Raji (cell line): ENCODE measurements around the gene SLF2.
A peak's percentile ranks its signal among the peaks of the same experiment; 100 is the strongest.

ENCODE experiments used
- POLR2A ChIP-seq: IDR thresholded peaks from 2 replicates; pipeline ENCODE4 v1.6.1; 2011; ENCODE audit warnings: low read depth, low read length, control low read depth; ENCODE audit not compliant: insufficient read depth

SLF2 gene

GRCh38 chr10:100912605-100913469, at the start of gene SLF2:
Gene SLF2 (plus strand): TSS chr10:100912963. CDS start chr10:100913111, 148 bp downstream.
- peak; percentile 82 for TF ChIP-seq POLR2A

GRCh38 chr10:100863433-100863832, 49.3 kb upstream of the SLF2 start:
- no peak for TF ChIP-seq POLR2A

DNA sequence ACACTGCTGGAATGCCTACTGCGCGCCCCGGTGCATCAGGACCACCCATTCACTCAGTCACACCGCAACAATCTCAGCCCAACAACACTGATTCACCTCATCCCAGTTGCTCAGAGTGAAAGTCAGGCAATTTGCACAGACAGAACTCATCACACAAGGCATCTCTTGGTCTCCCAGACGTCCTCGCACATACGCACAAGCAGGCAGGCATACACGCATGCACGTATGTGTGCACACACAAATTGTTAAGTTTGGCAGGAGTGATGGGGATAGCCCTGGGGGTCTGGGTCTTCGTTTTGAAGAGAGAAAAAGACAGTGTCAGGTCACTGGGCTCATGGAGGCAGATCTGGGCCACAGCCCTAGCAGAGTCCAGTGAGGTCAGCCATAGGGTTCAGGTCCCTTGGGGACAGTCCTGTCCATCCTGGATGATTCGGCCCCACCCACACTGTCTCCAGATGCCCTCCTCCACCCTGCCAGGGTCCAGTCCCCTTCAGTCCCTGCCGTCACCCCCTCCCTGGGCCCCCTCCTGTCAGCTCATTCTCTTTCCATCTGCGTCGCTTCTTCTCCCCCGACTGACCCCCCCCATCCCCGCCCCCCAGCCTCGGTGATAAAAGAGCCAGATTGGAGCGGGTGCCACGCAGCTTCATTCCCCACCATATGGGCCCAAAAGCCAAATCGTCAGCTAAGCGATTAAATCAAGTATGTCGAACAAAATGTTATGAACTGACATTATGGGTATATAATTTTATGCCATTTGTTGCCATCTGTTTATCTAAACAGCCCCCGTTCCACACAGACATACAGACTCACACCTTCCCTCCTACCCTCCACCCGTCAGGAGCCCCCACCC, 48.5 kb upstream of the SLF2 start:
- TF ChIP-seq POLR2A: no peak

GRCh38 chr10:100864978-100865377, 47.8 kb upstream of the SLF2 start:
- TF ChIP-seq POLR2A: no peak

GRCh38 chr10:100866010-100866409, 46.8 kb upstream of the SLF2 start:
- no peak for TF ChIP-seq POLR2A

- TF ChIP-seq POLR2A: no peak
Observed at GRCh38 chr10:100866575-100867098, 46.1 kb upstream of the SLF2 start.

GRCh38 chr10:100867261-100867963, 45.4 kb upstream of the SLF2 start:
- no peak for TF ChIP-seq POLR2A

- TF ChIP-seq POLR2A: no peak
Observed at GRCh38 chr10:100868382-100868781, 44.4 kb upstream of the SLF2 start.

- TF ChIP-seq POLR2A: no peak
Observed at GRCh38 chr10:100869399-100869798, 43.4 kb upstream of the SLF2 start.

DNA sequence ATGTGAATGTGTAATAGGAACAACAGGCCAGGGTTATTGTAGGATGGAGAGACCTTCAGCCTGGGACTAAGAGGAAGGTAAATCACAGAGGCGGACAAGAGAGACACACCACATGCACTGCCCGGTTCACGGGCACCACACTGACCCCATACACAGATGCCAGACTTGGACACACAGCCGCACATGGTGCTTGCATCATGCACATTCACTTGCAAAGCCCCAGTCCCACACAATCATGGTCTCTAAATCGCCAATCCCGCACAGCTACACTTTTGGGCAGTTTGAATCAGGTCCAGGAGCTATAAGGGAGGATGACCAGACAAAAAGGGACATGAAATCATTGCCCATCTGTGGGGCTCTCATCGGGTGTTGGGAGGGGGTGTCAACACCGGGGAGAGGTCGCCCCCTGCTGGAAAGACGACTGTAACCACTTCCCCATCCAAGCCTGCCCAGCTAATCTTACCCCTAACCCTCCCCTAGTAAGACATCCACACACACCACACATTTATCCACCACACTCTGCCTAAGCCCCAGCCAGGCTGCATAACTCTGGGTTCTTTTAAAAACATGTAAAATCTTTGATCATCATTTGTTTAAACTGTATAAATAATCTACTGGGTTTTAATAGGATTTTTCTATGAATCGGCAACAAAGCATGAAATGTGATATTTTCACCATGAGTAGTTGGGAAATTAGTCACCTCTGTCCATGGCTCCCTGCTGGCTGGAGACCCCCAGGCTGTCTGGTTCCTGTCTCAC, 40.5 kb upstream of the SLF2 start:
- no peak for TF ChIP-seq POLR2A

DNA sequence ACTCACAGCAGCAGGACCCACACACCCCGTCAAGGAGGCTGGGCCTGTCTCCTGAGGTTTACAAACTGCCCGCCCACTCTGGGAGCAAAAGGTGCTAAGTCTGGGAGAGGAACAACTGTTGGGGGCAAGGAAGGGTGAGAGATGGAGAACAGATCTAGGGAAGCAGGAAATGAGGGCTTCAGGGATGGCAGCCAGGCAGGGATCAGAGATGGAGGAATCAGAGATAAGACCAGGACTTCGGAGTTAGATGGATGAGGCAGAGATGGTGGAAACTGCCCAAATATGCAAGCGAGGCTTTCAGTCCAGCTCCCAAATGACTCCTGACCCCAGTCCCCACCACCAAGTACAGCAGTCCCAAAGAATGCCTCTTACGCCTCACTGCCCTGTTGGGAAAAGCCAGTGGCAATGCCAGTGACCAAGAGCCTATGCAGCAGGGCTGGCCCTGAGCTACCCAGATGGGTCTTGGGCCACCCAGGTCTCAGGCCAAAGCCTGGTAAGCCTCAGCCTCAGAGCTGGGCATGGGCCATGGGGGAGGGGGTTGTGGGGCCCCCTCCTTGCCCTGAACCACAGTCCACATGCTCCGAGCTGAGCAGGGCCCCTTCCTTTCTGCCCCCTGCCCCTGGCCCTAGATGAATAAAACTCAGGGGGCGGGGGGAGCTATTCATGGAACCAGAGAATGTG, 39.5 kb upstream of the SLF2 start:
- TF ChIP-seq POLR2A: no peak

DNA sequence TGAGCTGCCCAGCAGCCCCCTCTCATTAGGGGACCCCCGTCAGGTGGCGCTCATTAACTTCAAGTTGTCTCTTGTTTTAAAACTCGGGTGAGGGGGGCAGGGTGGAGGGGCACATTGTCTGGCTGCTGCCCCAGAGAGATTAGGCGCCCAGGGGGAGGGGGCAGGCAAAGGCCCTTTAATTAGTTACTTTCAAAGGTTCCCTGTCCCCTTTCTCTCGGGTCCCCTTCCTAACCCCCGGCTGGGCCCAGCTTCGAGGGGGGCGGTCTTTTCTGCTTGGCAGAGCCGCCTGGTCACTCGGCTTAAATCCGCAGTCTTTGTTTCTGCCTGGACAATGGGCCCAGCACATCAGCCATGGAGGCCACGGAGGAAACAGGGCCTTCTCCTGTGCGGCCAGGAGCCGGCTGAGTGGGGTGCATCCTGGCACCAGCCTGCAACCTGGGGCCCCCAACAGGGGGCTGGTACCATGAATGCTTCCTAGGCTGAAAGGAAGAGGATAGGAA, 38.9 kb upstream of the SLF2 start:
- TF ChIP-seq POLR2A: no peak

GRCh38 chr10:100874702-100875483, 37.9 kb upstream of the SLF2 start:
- no peak for TF ChIP-seq POLR2A

GRCh38 chr10:100875484-100876166, 37.1 kb upstream of the SLF2 start:
- no peak for TF ChIP-seq POLR2A
